Pancreas (tissue), 10 donors: Measurements from ENCODE around the gene IER5. TPM values are rescaled to one million over a fixed set of nuclear protein-coding genes. Genes with fewer than 3 reads are reported as not detected.

Source experiments
- ATAC-seq, 4 donors: fragments of 200-7000 bp; cut with Tn5 transposase; one replicate each; pipeline versions ENCODE4 v1.8.0 to v1.9.1; 2020; ENCODE audit warnings: mild to moderate bottlenecking in 4 of 4, moderate library complexity in 4 of 4
- DNase-seq, 6 donors: peaks; one replicate each; pipeline ENCODE4 v3.0.0-alpha.2; 2020
- FAIRE-seq: peaks from 2 replicates; lab custom pipeline; 2012; peaks lifted over from hg19 to GRCh38; lab: Jason Lieb, UNC
- H3K27ac ChIP-seq, 4 donors: fragments of 200-600 bp; sonication (generic); 1 replicate in 3 of 4; 2 replicates in 1 of 4; pipeline versions ENCODE4 v1.5.0 to v1.8.0; 2020
- H3K27me3 ChIP-seq, 4 donors: fragments of 200-600 bp; one replicate each; pipeline ENCODE4 v1.8.0; 2021
- H3K36me3 ChIP-seq, 3 donors: fragments of 200-600 bp; sonication (generic) in 1 of 3; one replicate each; pipeline versions ENCODE4 v1.5.0 to v1.8.0; 2020 to 2021
- H3K4me1 ChIP-seq, 3 donors: fragments of 200-600 bp; one replicate each; pipeline ENCODE4 v1.8.0; 2021
- H3K4me3 ChIP-seq, 4 donors: fragments of 200-600 bp; sonication (generic) in 2 of 4; one replicate each; pipeline versions ENCODE4 v1.5.0 to v1.8.0; 2020 to 2021
- H3K9me3 ChIP-seq, 4 donors: fragments of 200-600 bp; one replicate each; pipeline ENCODE4 v1.8.0; 2021
- CTCF ChIP-seq, 4 donors: fragments of 200-600 bp; sonication (generic) in 3 of 4; IDR thresholded peaks; one replicate each; pipeline versions ENCODE4 v1.5.0 to v1.8.0; 2021; ENCODE audit warnings: antibody characterized with exemption in 4 of 4
- WGBS, 2 donors: extraction: QIAGEN DNeasy Blood & Tissue Kit; methylation state at CpG; one replicate each; pipeline ENCODE4 v1.1.7; 2013; 5-methylcytosine and 5-hydroxymethylcytosine counted together
- intact Hi-C, 3 donors: fragments of 100-400 bp; cut with DNase I; formaldehyde crosslinking; loops; one replicate each; pipeline versions ENCODE4 v1.11.1 to v1.14.2; 2022
- polyA plus RNA-seq, 2 donors: library from polyadenylated mRNA; stranded (reverse); fragments of 200-250 nt; gene quantifications; one replicate each; pipeline ENCODE4 v1.2.3, GENCODE V29; 2013
- total RNA-seq, 6 donors: library from RNA; stranded (reverse); fragmentation: NEBNext Ultra II Directional in 4 of 6; extraction: Animal tissue kit (Norgen Biotek cat#: 25700) in 4 of 6; gene quantifications; one replicate each; pipeline versions ENCODE4 v1.2.1 to v1.2.4, GENCODE V29; 2021 to 2023
- donor health status: healthy with polysubstance abuse.
- donor health status: DM: no; HTN: no; CAD: no; lungs with moderate emphysema.
- donor health status: DM: no; HTN: no; CAD: no.
- donor health status: control.
- donor health status: control.
- donor health status: Bipolar disorder and iron deficiency.
- donor health status: DM: yes; HTN: yes; CAD: no.
- donor health status: DM: no; HTN: no; CAD: no.
- donor health status: DM: no; HTN: no; CAD: no.
- donor health status: DM: yes; HTN: yes; CAD: no.

The IER5 gene
- total and polyA plus RNA-seq, 8 donors, result 2.3 to 6.8 (median 3.3) TPM

GRCh38 chr1:181103399-181103798 lies 14.9 kb downstream of the IER5 start:
- Histone ChIP-seq H3K4me1 (peaks cover 12 to 14% (median 14%) of the 10 kb centered on the region in 3 donors), H3K36me3 (no peaks in the 10 kb centered on the region), H3K4me3 (no peak overlapping the region), H3K27ac (no peak overlapping the region), H3K9me3 (no peaks in the 10 kb centered on the region), H3K27me3 (no peaks in the 10 kb centered on the region)
- DNase-seq (no peak), FAIRE-seq (no peak), ATAC-seq (no peak)
- no peak for TF ChIP-seq CTCF (IDR thresholded peaks at IDR 0.05)
- intact Hi-C loops, result no loop called here
- WGBS, 2 donors, result 94 to 95% methylated on average over 7 of the region's 7 CpGs

- Histone ChIP-seq H3K27ac (peak overlapping the region in 3 of 4 donors; percentile 59 to 71 (median 68)), H3K4me1 (peaks cover 12 to 14% (median 14%) of the 10 kb centered on the region in 3 donors), H3K9me3 (no peaks in the 10 kb centered on the region), H3K4me3 (peak overlapping the region; percentile 73 to 89 (median 82)), H3K27me3 (no peaks in the 10 kb centered on the region), H3K36me3 (no peaks in the 10 kb centered on the region)
- no peak for DNase-seq
- intact Hi-C loops, result no loop called here
- TF ChIP-seq CTCF (IDR thresholded peaks at IDR 0.05), result no peak
- 32% methylated on average over 17 of the region's 17 CpGs for WGBS, 2 donors
- peak; percentile 21 to 27 (median 22) for ATAC-seq
- no peak for FAIRE-seq
These were observed 15.7 kb downstream of the IER5 start for GRCh38 chr1:181104042-181104789.

- no peak for FAIRE-seq
- ATAC-seq, result no peak
- H3K27ac ChIP-seq, result peak overlapping the region; percentile 31 to 71 (median 64)
- peak in 2 of 6 donors; percentile 73 to 87 for DNase-seq
- peak overlapping the region; percentile 73 to 89 (median 82) for H3K4me3 ChIP-seq
- H3K4me1 ChIP-seq, result peaks cover 12 to 14% (median 14%) of the 10 kb centered on the region in 3 donors
- H3K27me3 ChIP-seq, result no peaks in the 10 kb centered on the region
- H3K9me3 ChIP-seq, result no peaks in the 10 kb centered on the region
- WGBS, 2 donors, result 0 to 1% methylated on average over 25 to 28 of the region's 28 CpGs
- TF ChIP-seq CTCF (IDR thresholded peaks at IDR 0.05), result no peak
- intact Hi-C loops, result no loop called here
- H3K36me3 ChIP-seq, result no peaks in the 10 kb centered on the region
These were observed 16.3 kb downstream of the IER5 start for GRCh38 chr1:181104790-181105133.

DNA sequence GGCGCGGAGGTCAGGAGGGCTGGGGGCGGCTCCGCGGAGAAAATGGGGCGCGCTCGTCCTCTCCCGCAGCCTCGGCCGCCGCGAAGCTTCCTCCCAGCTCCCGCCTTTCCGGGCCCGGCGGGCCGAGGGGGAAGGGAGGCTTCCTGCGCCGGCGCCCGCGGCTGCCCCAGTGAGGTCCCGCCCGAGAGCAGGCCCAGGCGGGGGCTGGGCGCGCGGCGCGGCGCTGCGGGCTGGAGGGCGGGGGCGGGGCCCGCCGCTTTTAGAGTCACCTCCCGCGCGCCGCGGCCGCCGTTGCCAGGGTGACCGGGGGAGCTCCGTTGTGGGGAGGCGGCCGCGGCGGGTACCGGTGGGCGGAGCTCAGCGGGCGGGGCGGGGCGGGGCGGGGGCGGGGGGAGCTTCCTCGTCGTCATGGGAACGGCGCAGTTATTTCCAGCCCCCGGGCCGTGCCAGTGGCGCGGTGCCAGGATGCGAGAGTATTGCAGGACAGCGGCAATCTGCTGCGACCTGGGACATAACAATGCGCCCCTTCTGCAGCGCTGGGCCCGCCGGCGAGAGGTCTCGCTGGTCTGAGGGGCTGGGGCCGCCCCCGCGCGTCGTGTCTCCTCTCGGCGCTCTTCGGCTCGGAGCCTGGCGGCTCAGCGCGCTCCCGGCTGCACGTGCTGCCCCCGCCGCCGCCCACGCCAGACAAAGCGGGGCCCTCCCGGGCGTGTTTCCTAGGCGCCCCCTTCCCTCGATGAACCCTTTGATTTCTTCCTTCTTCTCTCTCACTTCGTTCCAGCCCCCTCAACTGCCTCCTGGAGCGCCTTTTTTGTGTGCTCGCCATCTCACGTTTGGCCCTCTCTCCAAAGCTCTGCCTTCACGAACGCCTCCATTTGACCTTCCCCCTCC lies 16.9 kb downstream of the IER5 start:
- H3K27me3 ChIP-seq, result no peaks in the 10 kb centered on the region
- FAIRE-seq, result no peak
- 3% methylated on average over 64 to 103 of the region's 104 CpGs for WGBS, 2 donors
- no peaks in the 10 kb centered on the region for H3K9me3 ChIP-seq
- intact Hi-C loops, result no loop called here
- H3K36me3 ChIP-seq, result no peaks in the 10 kb centered on the region
- peak; percentile 90 to 95 (median 92) for ATAC-seq
- H3K4me3 ChIP-seq, result peak overlapping the region; percentile 73 to 89 (median 82)
- H3K27ac ChIP-seq, result peak overlapping the region; percentile 52 to 71 (median 64)
- TF ChIP-seq CTCF (IDR thresholded peaks at IDR 0.05), result no peak
- peak; percentile 91 to 98 (median 96) for DNase-seq
- H3K4me1 ChIP-seq, result peaks cover 12 to 14% (median 14%) of the 10 kb centered on the region in 3 donors
